Aorta (tissue), 5 donors: ENCODE measurements around the gene IFNA7. TPM values are rescaled to one million over a fixed set of nuclear protein-coding genes. Genes with fewer than 3 reads are reported as not detected.
A peak's percentile ranks its signal among the peaks of the same experiment; 100 is the strongest.

ENCODE experiments used
- ATAC-seq: fragments of 200-7000 bp; cut with Tn5 transposase; one replicate; pipeline ENCODE4 v1.9.1; 2022; ENCODE audit warnings: moderate library complexity; ENCODE audit not compliant: low FRiP score
- DNase-seq, 2 donors: peaks; one replicate each; pipeline ENCODE4 v3.0.0-alpha.2; 2020
- H3K27ac ChIP-seq, 2 donors: one replicate each; pipeline ENCODE4 v1.5.1; 2013; ENCODE audit warnings: low read length in 2 of 2, mild to moderate bottlenecking in 2 of 2, moderate library complexity in 2 of 2, control low read depth in 1 of 2, inconsistent platforms in 1 of 2, low read depth in 1 of 2
- H3K27me3 ChIP-seq, 2 donors: one replicate each; pipeline ENCODE4 v1.6.1; 2013; ENCODE audit warnings: control low read depth in 1 of 2, low read length in 1 of 2, mild to moderate bottlenecking in 1 of 2, moderate library complexity in 1 of 2; ENCODE audit not compliant: insufficient read depth in 2 of 2, control insufficient read depth in 1 of 2
- H3K36me3 ChIP-seq, 2 donors: one replicate each; pipeline ENCODE4 v1.6.1; 2013; ENCODE audit warnings: control low read depth in 1 of 2, low read length in 1 of 2, mild to moderate bottlenecking in 1 of 2; ENCODE audit not compliant: insufficient read depth in 2 of 2, control insufficient read depth in 1 of 2
- H3K4me1 ChIP-seq, 2 donors: one replicate each; pipeline ENCODE4 v1.6.1; 2013; ENCODE audit warnings: low read length in 2 of 2, control low read depth in 1 of 2, mild to moderate bottlenecking in 1 of 2, moderate library complexity in 1 of 2; ENCODE audit not compliant: insufficient read depth in 2 of 2, control insufficient read depth in 1 of 2
- H3K4me3 ChIP-seq, 2 donors: one replicate each; pipeline ENCODE4 v1.5.1; 2013; ENCODE audit warnings: low read length in 2 of 2, control low read depth in 1 of 2, mild to moderate bottlenecking in 1 of 2
- H3K9me3 ChIP-seq: one replicate; pipeline ENCODE4 v1.6.1; 2013; ENCODE audit warnings: mild to moderate bottlenecking, low read length; ENCODE audit not compliant: control insufficient read depth
- WGBS, 2 donors: extraction: QIAGEN DNeasy Blood & Tissue Kit; methylation state at CpG; one replicate each; pipeline ENCODE4 v1.1.7; 2013; 5-methylcytosine and 5-hydroxymethylcytosine counted together
- intact Hi-C, 2 donors: fragments of 100-400 bp; cut with DNase I; formaldehyde crosslinking; loops; one replicate each; pipeline versions ENCODE4 v1.14.2 to v1.15.0; 2022
- polyA plus RNA-seq, 2 donors: library from polyadenylated mRNA; stranded (reverse); fragments of 200-250 nt; gene quantifications; one replicate each; pipeline ENCODE4 v1.2.3, GENCODE V29; 2013
- total RNA-seq, 2 donors: library from RNA; stranded (reverse); fragmentation: NEBNext Ultra II Directional; extraction: Animal tissue kit (Norgen Biotek cat#: 25700); gene quantifications; one replicate each; pipeline ENCODE4 v1.2.1, GENCODE V29; 2021
- donor health status: healthy with polysubstance abuse.
- donor health status: Bipolar disorder and iron deficiency.
- donor health status: DM: no; HTN: no; CAD: no.
- donor health status: DM: no; HTN: no; CAD: no.
- donor health status: DM: yes; HTN: yes; CAD: no.

IFNA7 gene
- total and polyA plus RNA-seq, 4 donors: not detected

DNA sequence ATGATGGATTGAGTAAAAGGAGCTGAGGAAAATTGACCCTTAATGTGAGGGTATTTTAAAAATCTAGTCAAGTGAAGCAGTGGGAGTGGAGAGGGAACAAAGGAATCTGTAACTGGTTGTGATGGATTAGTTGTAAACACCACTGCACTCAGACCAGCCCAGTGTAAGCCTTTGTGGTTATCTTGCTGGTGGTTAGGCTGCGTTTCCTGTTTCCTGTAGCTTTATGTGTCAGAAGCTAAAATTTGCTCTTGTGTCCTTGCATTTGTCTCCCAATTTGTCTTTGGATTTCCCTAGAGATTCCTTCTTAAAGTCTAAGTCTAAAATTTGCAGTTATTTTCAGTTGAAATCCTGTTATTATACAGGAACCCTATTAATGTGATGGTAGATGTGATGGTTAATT, 41.8 kb downstream of the IFNA7 start:
- no peaks in the 10 kb centered on the region for H3K9me3 ChIP-seq
- WGBS, 2 donors: 9 to 16% methylated on average over 1 of the region's 1 CpG
- H3K27me3 ChIP-seq: peaks cover 0 to 1% of the 10 kb centered on the region in 2 donors
- no peak overlapping the region for H3K4me3 ChIP-seq
- ATAC-seq (no peak), DNase-seq (no peak)
- intact Hi-C loops: no loop called here
- no peaks in the 10 kb centered on the region for H3K36me3 ChIP-seq
- H3K4me1 ChIP-seq: no peaks in the 10 kb centered on the region
- no peak overlapping the region for H3K27ac ChIP-seq

DNA sequence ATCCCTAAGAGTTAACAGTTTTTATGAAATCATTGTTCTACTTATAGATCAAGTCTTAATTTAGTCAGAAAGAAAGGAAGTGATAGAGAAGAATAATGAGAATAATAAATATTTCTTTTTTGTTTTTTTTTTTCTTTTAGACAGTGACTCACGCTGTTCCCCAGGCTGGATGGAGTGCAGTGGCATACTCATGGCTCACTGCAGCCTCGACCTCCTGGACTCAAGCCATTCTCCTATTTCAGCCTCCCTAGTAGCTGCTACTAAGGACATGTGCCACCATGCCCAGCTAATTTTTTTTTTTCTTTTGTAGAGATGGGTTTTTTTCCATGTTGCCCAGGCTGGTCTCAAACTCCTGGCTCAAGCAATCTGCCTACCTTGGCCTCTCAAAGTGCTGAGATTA, 46.5 kb downstream of the IFNA7 start:
- Histone ChIP-seq H3K27me3 (no peaks in the 10 kb centered on the region), H3K36me3 (no peaks in the 10 kb centered on the region), H3K4me3 (no peak overlapping the region), H3K4me1 (peaks cover 0 to 6% of the 10 kb centered on the region in 2 donors), H3K27ac (no peak overlapping the region), H3K9me3 (no peaks in the 10 kb centered on the region)
- WGBS, 2 donors: 7 to 25% methylated on average over 2 of the region's 2 CpGs
- ATAC-seq (no peak), DNase-seq (peak in 1 of 2 donors; percentile 43)
- intact Hi-C loops: no loop called here

DNA sequence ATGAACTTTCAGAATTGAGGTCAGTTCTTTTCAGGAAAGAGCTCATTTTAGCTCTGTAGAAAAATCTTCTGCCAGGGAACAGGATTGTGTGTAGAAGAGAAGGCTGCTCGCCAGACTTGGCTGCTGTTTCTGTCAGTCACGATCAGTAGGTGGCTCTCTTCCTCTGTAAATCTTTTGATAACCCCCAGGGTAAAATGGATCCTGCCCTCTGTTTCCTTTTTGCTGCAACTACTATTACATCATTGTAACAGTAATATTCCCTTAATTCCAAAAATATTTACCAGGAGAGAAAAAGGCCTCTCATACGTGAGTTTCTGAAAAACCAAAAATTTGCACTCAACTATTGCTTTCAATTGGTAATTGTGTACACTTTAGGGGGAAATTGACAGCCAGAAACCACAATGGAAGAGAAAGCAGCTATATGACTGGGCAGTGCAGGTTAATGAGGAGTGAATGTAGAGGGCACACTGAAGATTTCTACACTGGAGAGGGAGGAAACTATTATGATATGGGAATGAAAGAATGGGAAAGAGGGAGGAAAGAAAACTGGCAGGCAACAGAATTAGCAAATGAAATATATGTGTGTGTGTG, 47.9 kb downstream of the IFNA7 start:
- intact Hi-C loops: no loop called here
- no peaks in the 10 kb centered on the region for H3K9me3 ChIP-seq
- 1% methylated on average over 3 of the region's 3 CpGs for WGBS, 2 donors
- H3K36me3 ChIP-seq: no peaks in the 10 kb centered on the region
- H3K4me1 ChIP-seq: peaks cover 0 to 6% of the 10 kb centered on the region in 2 donors
- no peaks in the 10 kb centered on the region for H3K27me3 ChIP-seq
- DNase-seq: peak in 1 of 2 donors; percentile 41
- H3K4me3 ChIP-seq: no peak overlapping the region
- ATAC-seq: no peak
- H3K27ac ChIP-seq: no peak overlapping the region

DNA sequence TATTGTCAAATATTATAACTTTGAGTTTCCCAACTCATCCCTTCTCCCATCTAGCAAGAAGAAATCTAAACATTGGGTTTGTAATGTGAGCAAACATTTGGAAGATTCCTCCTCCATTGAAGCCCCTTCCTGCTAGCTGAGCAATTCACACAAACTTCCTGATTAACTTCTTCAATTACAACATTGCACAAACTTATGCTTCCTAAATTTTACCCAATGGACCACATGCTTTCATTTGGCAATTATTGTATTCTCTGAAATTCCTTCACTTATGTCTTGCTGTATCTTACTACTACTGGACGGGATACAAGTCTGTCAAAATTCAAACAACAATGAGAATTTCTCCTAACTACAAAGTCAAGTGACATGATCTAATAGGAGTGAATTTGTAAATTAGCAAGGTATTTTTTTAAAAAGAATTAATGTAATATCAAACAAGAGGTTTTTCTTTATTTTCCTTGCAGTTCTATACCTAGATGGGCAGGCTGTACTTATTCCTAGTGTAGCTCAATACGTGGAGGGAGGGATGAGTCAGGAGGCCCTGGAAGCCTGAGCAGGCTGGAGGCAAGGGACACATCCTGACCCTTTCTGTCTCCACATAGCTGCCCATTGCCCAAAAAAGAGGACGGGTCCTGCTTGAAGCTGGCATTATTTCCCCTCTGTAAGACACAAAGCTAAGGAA, 48.5 kb downstream of the IFNA7 start:
- 29 to 34% methylated on average over 3 of the region's 3 CpGs for WGBS, 2 donors
- Histone ChIP-seq H3K27me3 (no peaks in the 10 kb centered on the region), H3K4me1 (peaks cover 0 to 6% of the 10 kb centered on the region in 2 donors), H3K36me3 (no peaks in the 10 kb centered on the region), H3K4me3 (no peak overlapping the region), H3K9me3 (no peaks in the 10 kb centered on the region), H3K27ac (no peak overlapping the region)
- ATAC-seq: no peak
- DNase-seq: peak in 1 of 2 donors; percentile 26
- intact Hi-C loops: no loop called here

Other genes with a start within 250 kb of the IFNA7 start
- gene HACD4, start 170.6 kb downstream of the IFNA7 start, total RNA-seq: 1 to 10 TPM; 3.2 to 6.8 TPM
- gene HACD4, start 170.6 kb downstream of the IFNA7 start, polyA plus RNA-seq: 1 to 10 TPM; 1.3 to 5.4 TPM
- not detected for gene IFNB1, start 124.3 kb downstream of the IFNA7 start, total RNA-seq
- not detected for gene IFNB1, start 124.3 kb downstream of the IFNA7 start, polyA plus RNA-seq
- gene IFNW1, start 60.4 kb downstream of the IFNA7 start, total RNA-seq: not detected
- not detected for gene IFNW1, start 60.4 kb downstream of the IFNA7 start, polyA plus RNA-seq
- gene IFNA21, start 35.5 kb downstream of the IFNA7 start, total RNA-seq: not detected
- gene IFNA21, start 35.5 kb downstream of the IFNA7 start, polyA plus RNA-seq: not detected
- not detected for gene IFNA4, start 14.6 kb downstream of the IFNA7 start, total RNA-seq
- not detected for gene IFNA4, start 14.6 kb downstream of the IFNA7 start, polyA plus RNA-seq
- gene IFNA10, start 4.9 kb upstream of the IFNA7 start, total RNA-seq: not detected
- not detected for gene IFNA10, start 4.9 kb upstream of the IFNA7 start, polyA plus RNA-seq
- not detected for gene IFNA16, start 15.1 kb upstream of the IFNA7 start, total RNA-seq
- gene IFNA16, start 15.1 kb upstream of the IFNA7 start, polyA plus RNA-seq: not detected
- gene IFNA17, start 26.0 kb upstream of the IFNA7 start, total RNA-seq: not detected
- gene IFNA17, start 26.0 kb upstream of the IFNA7 start, polyA plus RNA-seq: not detected
- gene IFNA14, start 37.8 kb upstream of the IFNA7 start, total RNA-seq: not detected
- gene IFNA14, start 37.8 kb upstream of the IFNA7 start, polyA plus RNA-seq: not detected
- under 1 TPM; 0.39 to 0.84 TPM for gene IFNA5, start 103.1 kb upstream of the IFNA7 start, total RNA-seq
- gene IFNA5, start 103.1 kb upstream of the IFNA7 start, polyA plus RNA-seq: under 1 TPM in 1 of 2 donors, not detected in 1; 0.20 TPM
- 10 to 100 TPM; 23.3 to 24.1 TPM for gene KLHL9, start 133.2 kb upstream of the IFNA7 start, total RNA-seq
- gene KLHL9, start 133.2 kb upstream of the IFNA7 start, polyA plus RNA-seq: 1 to 10 TPM; 7.3 to 9.6 TPM
- gene IFNA6, start 148.7 kb upstream of the IFNA7 start, total RNA-seq: not detected
- not detected for gene IFNA6, start 148.7 kb upstream of the IFNA7 start, polyA plus RNA-seq
- not detected for gene IFNA13, start 165.9 kb upstream of the IFNA7 start, total RNA-seq
- gene IFNA13, start 165.9 kb upstream of the IFNA7 start, polyA plus RNA-seq: not detected
- not detected for gene IFNA2, start 183.2 kb upstream of the IFNA7 start, total RNA-seq
- gene IFNA2, start 183.2 kb upstream of the IFNA7 start, polyA plus RNA-seq: not detected
- not detected for gene IFNA8, start 206.9 kb upstream of the IFNA7 start, total RNA-seq
- not detected for gene IFNA8, start 206.9 kb upstream of the IFNA7 start, polyA plus RNA-seq
- not detected for gene IFNA1, start 238.2 kb upstream of the IFNA7 start, total RNA-seq
- gene IFNA1, start 238.2 kb upstream of the IFNA7 start, polyA plus RNA-seq: not detected